SU-DHL-6 (cell line): ENCODE results near the gene COL4A1.
"Not testable (repeated sequence)": the region's sequence is repeated elsewhere in the genome, so short reads cannot be mapped to it uniquely, and the experiment has no call there.

ENCODE experiments used
- H2AFZ ChIP-seq: fragments of 200-600 bp; sonication (generic); 2 replicates; pipeline ENCODE4 v1.6.1; 2014; ENCODE audit warnings: low read depth, mild to moderate bottlenecking, moderate library complexity, mixed read lengths, antibody characterized with exemption, low read length; ENCODE audit not compliant: severe bottlenecking
- H3F3A ChIP-seq: fragments of 200-600 bp; shearing (Covaris generic); 2 replicates; pipeline ENCODE4 v1.6.0; 2016; ENCODE audit warnings: antibody characterized with exemption, mild to moderate bottlenecking; ENCODE audit not compliant: insufficient read depth
- H3K27ac ChIP-seq: fragments of 200-600 bp; sonication (generic); 2 replicates; pipeline ENCODE4 v1.5.1; 2016; ENCODE audit warnings: low read depth, mild to moderate bottlenecking, low read length, moderate library complexity, mixed read lengths
- H3K27me3 ChIP-seq: fragments of 200-600 bp; sonication (generic), shearing (Covaris generic); 2 replicates; pipeline ENCODE4 v1.6.0; 2014; ENCODE audit warnings: mild to moderate bottlenecking, low read length
- H3K36me3 ChIP-seq: fragments of 200-600 bp; sonication (generic); 2 replicates; pipeline ENCODE4 v1.6.1; 2014; ENCODE audit warnings: mild to moderate bottlenecking, low read length, mixed read lengths
- H3K4me2 ChIP-seq: fragments of 300-600, 200-600 bp; shearing (Covaris generic), sonication (generic); 2 replicates; pipeline ENCODE4 v1.6.0; 2014; ENCODE audit warnings: low read length, low read depth, mild to moderate bottlenecking; ENCODE audit not compliant: poor library complexity, severe bottlenecking
- H3K4me3 ChIP-seq: fragments of 200-600 bp; sonication (generic); 2 replicates; pipeline ENCODE4 v1.5.1; 2014; ENCODE audit warnings: antibody characterized with exemption, low read length, mild to moderate bottlenecking, mixed read lengths; ENCODE audit not compliant: insufficient read depth, poor library complexity, severe bottlenecking
- H3K79me2 ChIP-seq: fragments of 200-600 bp; sonication (generic); 2 replicates; pipeline ENCODE4 v1.6.1; 2014; ENCODE audit warnings: mild to moderate bottlenecking, low read length, moderate library complexity; ENCODE audit not compliant: insufficient read depth
- H3K9ac ChIP-seq: fragments of 200-600 bp; sonication (generic); 2 replicates; pipeline ENCODE4 v1.7.0; 2014; ENCODE audit warnings: mild to moderate bottlenecking, low read length
- H3K9me2 ChIP-seq: fragments of 200-600 bp; sonication (generic); replicated peaks from 2 replicates; pipeline ENCODE4 v1.6.1; 2014; ENCODE audit warnings: low read length; ENCODE audit not compliant: insufficient read depth
- H3K9me3 ChIP-seq: fragments of 200-600 bp; sonication (generic); 2 replicates; pipeline ENCODE4 v1.6.1; 2014; ENCODE audit warnings: low read length, mixed read lengths; ENCODE audit not compliant: insufficient read depth
- H4K20me1 ChIP-seq: fragments of 200-600 bp; sonication (generic); 2 replicates; pipeline ENCODE4 v1.6.1; 2014; ENCODE audit warnings: low read depth, mild to moderate bottlenecking, antibody characterized with exemption, low read length, moderate library complexity, mixed read lengths
- CTCF ChIP-seq: fragments of 200-600 bp; sonication (generic); IDR thresholded peaks from one replicate; pipeline ENCODE4 v1.5.1; 2017; ENCODE audit warnings: antibody characterized with exemption, mild to moderate bottlenecking, low read length, moderate library complexity; ENCODE audit not compliant: insufficient read depth, poor library complexity, severe bottlenecking
- EZH2phosphoT487 ChIP-seq: fragments of 200-600 bp; sonication (generic), shearing (Covaris generic); conservative IDR thresholded peaks from 2 replicates; pipeline ENCODE4 v1.6.1; 2018; ENCODE audit warnings: mild to moderate bottlenecking, antibody characterized with exemption, low read length, moderate library complexity, mixed read lengths

Gene COL4A1

GRCh38 chr13:110317093-110317492, 10.1 kb upstream of the COL4A1 start:
- TF ChIP-seq CTCF (no peak), EZH2phosphoT487 (no peak)
- Histone ChIP-seq H3K27ac (no peak overlapping the region), H4K20me1 (no peaks in the 10 kb centered on the region), H3K4me3 (no peak overlapping the region), H3K9ac (no peak overlapping the region), H3K27me3 (no peaks in the 10 kb centered on the region), H2AFZ (no peak overlapping the region), H3K36me3 (no peaks in the 10 kb centered on the region), H3K4me2 (no peak overlapping the region), H3K9me2 (no peaks in the 10 kb centered on the region), H3K79me2 (no peaks in the 10 kb centered on the region), H3F3A (no peaks in the 10 kb centered on the region), H3K9me3 (peaks cover 6% of the 10 kb centered on the region; the same call in 1 of the 2 replicates)

GRCh38 chr13:110316196-110316595, 9.2 kb upstream of the COL4A1 start:
- no peaks in the 10 kb centered on the region for H3K79me2 ChIP-seq
- no peaks in the 10 kb centered on the region for H3F3A ChIP-seq
- no peaks in the 10 kb centered on the region for H4K20me1 ChIP-seq
- H3K36me3 ChIP-seq, result no peaks in the 10 kb centered on the region
- H3K9ac ChIP-seq, result no peak overlapping the region
- no peak overlapping the region for H3K4me3 ChIP-seq
- no peak overlapping the region for H3K4me2 ChIP-seq
- H2AFZ ChIP-seq, result no peak overlapping the region
- peaks cover under 1% of the 10 kb centered on the region; the same call in 1 of the 2 replicates for H3K9me3 ChIP-seq
- TF ChIP-seq CTCF, result no peak
- TF ChIP-seq EZH2phosphoT487, result no peak
- H3K27ac ChIP-seq, result no peak overlapping the region
- H3K27me3 ChIP-seq, result no peaks in the 10 kb centered on the region
- H3K9me2 ChIP-seq, result no peaks in the 10 kb centered on the region

- Histone ChIP-seq H4K20me1 (no peaks in the 10 kb centered on the region), H2AFZ (no peak overlapping the region), H3K4me3 (no peak overlapping the region), H3K27ac (no peak overlapping the region), H3F3A (no peaks in the 10 kb centered on the region), H3K79me2 (no peaks in the 10 kb centered on the region), H3K27me3 (no peaks in the 10 kb centered on the region), H3K9me2 (no peaks in the 10 kb centered on the region), H3K9ac (no peak overlapping the region), H3K36me3 (no peaks in the 10 kb centered on the region), H3K9me3 (no peaks in the 10 kb centered on the region), H3K4me2 (no peak overlapping the region)
- no peak for TF ChIP-seq CTCF
- no peak for TF ChIP-seq EZH2phosphoT487
These were observed 7.7 kb upstream of the COL4A1 start for GRCh38 chr13:110314516-110315245.

- not testable (repeated sequence) for H2AFZ ChIP-seq, H3K9me2 ChIP-seq, H3K4me3 ChIP-seq, H4K20me1 ChIP-seq, H3K27ac ChIP-seq, H3K9me3 ChIP-seq, H3K79me2 ChIP-seq, H3K4me2 ChIP-seq, H3K9ac ChIP-seq, H3K36me3 ChIP-seq, H3K27me3 ChIP-seq, H3F3A ChIP-seq
These were observed 6.8 kb upstream of the COL4A1 start for GRCh38 chr13:110313733-110314132.

GRCh38 chr13:110313261-110313660, 6.3 kb upstream of the COL4A1 start:
- H3K4me2 ChIP-seq, H4K20me1 ChIP-seq, H3K9me3 ChIP-seq, H3K36me3 ChIP-seq, H3K79me2 ChIP-seq, H3K4me3 ChIP-seq, H3K27me3 ChIP-seq, H3K27ac ChIP-seq, H2AFZ ChIP-seq, H3F3A ChIP-seq, H3K9me2 ChIP-seq, H3K9ac ChIP-seq: not testable (repeated sequence)
